ENCODE results near the gene SCARB2. TPM values are rescaled to one million over a fixed set of nuclear protein-coding genes. Genes with fewer than 3 reads are reported as not detected.

The SCARB2 gene
- polyA plus RNA-seq, 6 donors from 2014 or later: 8.7 to 17.2 (median 15.6) TPM

DNA sequence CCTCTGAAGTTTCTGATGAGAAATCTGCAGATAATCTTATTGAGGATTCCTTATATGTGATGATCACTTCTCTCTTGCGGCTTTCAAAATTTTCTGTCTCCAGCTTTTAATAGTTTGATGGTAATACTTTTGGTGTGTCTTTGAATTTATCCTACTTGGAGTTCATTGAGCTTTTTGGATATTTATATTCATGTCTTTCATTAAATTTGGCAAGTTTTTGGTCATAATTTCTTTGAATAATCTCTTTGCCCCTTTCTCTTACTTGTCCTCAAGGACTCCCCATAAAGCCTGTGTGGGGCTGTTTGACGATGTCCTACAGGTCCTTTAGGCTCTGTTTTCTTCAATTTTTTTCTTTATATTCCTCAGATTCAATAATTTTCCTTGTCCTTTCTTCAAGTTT, 26.6 kb upstream of the SCARB2 start:
- Mint-ChIP-seq H3K36me3 (peaks cover 11 to 12% of the 10 kb centered on the region in 2 donors), H3K4me1 (no peaks in the 10 kb centered on the region), H3K27ac (peak overlapping the region in 1 of 6 donors; percentile 30), H3K9me3 (peaks cover 5 to 48% (median 21%) of the 10 kb centered on the region in 7 donors), H3K4me3 (no peak overlapping the region), H3K27me3 (peaks cover 7 to 22% (median 8%) of the 10 kb centered on the region in 3 donors)
- DNase-seq: no peak
- no peak for ATAC-seq (ENCODE audit: low read depth in 2 of 2)

DNA sequence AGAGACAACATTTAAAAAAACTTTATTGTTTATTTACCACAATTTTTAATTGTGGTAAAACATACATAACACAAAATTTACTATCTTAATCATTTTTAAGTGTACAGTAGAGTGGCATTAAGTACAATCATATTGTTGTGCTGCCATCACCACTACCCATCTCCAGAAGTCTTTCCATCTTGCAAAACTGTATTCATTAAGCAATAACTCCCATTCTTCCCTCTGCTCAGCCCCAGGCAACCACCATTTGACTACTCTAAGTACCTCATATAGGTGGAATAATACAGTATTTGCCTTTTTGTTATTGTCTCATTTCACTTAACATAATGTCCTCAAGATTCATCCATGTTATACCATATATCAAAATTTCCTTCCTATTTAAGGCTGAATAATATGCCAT, 25.1 kb upstream of the SCARB2 start:
- Mint-ChIP-seq H3K36me3 (peaks cover 11 to 12% of the 10 kb centered on the region in 2 donors), H3K27ac (peak overlapping the region in 1 of 6 donors; percentile 4), H3K27me3 (peaks cover 3 to 18% (median 8%) of the 10 kb centered on the region in 3 donors), H3K9me3 (peaks cover 5 to 44% (median 21%) of the 10 kb centered on the region in 7 donors), H3K4me1 (no peaks in the 10 kb centered on the region), H3K4me3 (no peak overlapping the region)
- ATAC-seq (ENCODE audit: low read depth in 2 of 2) (no peak), DNase-seq (no peak)

DNA sequence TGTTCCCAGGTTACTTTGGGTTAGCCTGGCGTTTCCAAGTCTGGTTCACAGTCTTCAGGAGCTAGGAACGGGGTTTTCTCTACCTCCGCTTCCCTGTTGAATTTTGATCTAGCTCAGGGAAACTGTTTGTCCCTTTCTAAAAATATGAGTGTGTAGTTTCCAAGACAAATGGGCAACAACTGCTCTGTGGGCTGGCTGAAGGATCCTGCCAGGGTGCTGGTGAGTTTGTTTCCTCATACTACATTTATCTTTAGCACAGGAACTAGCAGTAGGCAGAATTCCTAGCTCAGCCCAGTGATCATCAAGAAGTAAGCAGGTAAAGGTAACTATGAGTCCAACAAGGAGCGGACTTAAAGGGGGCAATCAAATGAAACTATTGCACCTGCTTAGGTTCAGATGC, 24.6 kb upstream of the SCARB2 start:
- ATAC-seq (ENCODE audit: low read depth in 2 of 2) (no peak), DNase-seq (no peak)
- Mint-ChIP-seq H3K27me3 (peaks cover 0 to 16% (median 8%) of the 10 kb centered on the region in 3 donors), H3K27ac (no peak overlapping the region), H3K9me3 (peaks cover 5 to 40% (median 20%) of the 10 kb centered on the region in 7 donors), H3K36me3 (peaks cover 11 to 12% of the 10 kb centered on the region in 2 donors), H3K4me3 (no peak overlapping the region), H3K4me1 (no peaks in the 10 kb centered on the region)

DNA sequence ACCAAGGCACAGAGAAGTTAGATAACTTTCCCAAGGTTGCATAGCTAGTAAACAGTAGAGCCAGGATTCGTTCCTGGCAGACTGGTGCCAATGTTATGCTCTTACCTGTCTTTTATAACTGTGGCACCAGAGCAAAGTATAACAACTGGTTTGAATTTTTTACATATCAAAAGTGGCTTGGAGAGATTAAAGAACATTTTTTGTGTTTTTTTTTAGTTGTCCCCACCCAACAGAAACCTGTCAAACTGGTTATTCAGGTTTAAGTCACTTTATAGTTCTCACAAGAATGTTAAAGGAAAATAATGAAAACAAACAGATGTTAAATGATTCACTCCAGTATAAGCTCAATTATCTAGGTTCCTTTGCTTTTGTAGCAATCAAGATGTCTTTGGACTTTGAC, 22.3 kb upstream of the SCARB2 start:
- ATAC-seq (ENCODE audit: low read depth in 2 of 2) (no peak), DNase-seq (no peak)
- peaks cover 4 to 27% (median 16%) of the 10 kb centered on the region in 7 donors for H3K9me3 Mint-ChIP-seq
- no peaks in the 10 kb centered on the region for H3K4me1 Mint-ChIP-seq
- H3K27me3 Mint-ChIP-seq: peaks cover 0 to 6% (median 6%) of the 10 kb centered on the region in 3 donors
- H3K4me3 Mint-ChIP-seq: no peak overlapping the region
- H3K27ac Mint-ChIP-seq: no peak overlapping the region
- peaks cover 9 to 11% of the 10 kb centered on the region in 2 donors for H3K36me3 Mint-ChIP-seq

DNA sequence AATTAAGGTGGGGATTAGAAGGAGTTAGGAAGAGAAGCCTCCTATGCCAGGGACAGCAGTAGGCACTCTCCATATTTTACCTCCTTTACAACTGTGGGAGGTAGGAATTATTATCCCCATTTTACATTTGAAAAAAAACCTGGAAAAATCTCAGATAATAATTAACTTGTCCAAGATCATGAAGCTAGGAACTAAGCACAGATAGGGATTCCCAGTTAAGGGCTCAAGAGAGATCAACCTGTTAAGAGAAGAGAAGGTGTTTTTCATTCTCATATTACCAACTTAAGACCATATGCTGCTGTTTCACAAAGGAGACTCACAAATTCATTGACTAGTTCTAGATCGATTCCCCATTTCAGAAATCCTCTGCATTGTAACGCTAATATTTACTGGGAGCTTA, 21.8 kb upstream of the SCARB2 start:
- H3K4me1 Mint-ChIP-seq: no peaks in the 10 kb centered on the region
- H3K27ac Mint-ChIP-seq: peak overlapping the region in 1 of 6 donors; percentile 33
- ATAC-seq (ENCODE audit: low read depth in 2 of 2) (no peak), DNase-seq (no peak)
- H3K27me3 Mint-ChIP-seq: peaks cover 0 to 1% (median 1%) of the 10 kb centered on the region in 3 donors
- H3K36me3 Mint-ChIP-seq: peaks cover 4 to 7% of the 10 kb centered on the region in 2 donors
- peaks cover 0 to 22% (median 10%) of the 10 kb centered on the region in 7 donors for H3K9me3 Mint-ChIP-seq
- no peak overlapping the region for H3K4me3 Mint-ChIP-seq

DNA sequence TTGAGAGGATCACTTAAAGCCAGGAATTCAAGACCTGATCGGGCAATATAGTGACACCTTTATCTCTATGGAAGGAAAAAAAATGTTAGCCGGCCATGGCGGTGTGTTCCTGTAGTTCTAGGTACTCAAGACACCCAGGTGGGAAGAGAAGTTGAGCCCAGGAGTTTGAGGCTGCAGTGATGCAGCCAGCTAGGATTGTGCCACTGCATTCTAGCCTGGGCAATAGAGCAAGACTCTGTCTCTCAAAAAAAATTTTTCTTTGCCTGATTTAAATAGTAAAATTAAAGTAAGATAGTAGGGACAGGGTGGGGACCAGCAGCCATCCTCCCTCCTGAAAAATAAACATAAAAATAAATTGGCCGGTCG, 21.0 kb upstream of the SCARB2 start:
- Mint-ChIP-seq H3K36me3 (peaks cover under 1% of the 10 kb centered on the region in 2 donors), H3K4me3 (no peak overlapping the region), H3K27ac (no peak overlapping the region), H3K4me1 (no peaks in the 10 kb centered on the region), H3K9me3 (peaks cover 1 to 20% (median 5%) of the 10 kb centered on the region in 7 donors), H3K27me3 (peaks cover 0 to under 1% (median 0%) of the 10 kb centered on the region in 3 donors)
- ATAC-seq (ENCODE audit: low read depth in 2 of 2): no peak
- DNase-seq: no peak

DNA sequence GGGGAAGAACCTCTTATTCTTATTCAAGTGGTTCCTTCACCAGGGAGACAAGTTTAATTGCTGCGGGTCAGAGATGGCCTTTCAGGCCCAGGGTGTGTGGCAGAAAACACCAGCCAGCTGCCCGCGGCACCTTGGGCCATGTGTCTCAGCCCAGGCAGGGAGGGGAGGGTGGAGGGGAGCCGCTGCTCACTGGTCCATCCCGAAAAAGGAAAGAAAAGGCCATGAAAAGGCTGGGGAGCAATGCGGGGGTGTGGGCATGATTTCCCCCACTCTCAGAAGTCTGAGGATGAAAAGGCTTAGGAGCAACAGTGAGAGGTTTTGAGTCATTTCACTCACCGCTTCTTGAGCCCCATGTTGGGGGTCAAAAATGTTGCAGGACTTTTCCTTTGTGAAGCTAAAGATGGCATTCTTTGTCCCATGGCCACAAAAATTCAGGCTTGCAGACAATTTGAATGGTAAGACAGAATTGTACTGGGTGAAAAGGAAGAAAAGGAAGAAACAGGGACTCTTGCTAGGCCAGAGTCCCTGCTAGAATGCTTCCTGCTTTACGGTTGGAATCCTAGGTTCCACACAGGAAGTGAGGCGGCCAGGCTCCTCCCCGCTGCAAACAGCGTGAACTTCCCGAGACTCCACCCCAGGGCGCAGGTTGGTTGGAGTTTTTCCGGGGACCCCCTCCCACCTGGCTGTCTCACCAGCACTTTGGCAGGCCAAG, 20.5 kb upstream of the SCARB2 start:
- H3K27ac Mint-ChIP-seq: no peak overlapping the region
- DNase-seq (no peak), ATAC-seq (ENCODE audit: low read depth in 2 of 2) (no peak)
- H3K4me3 Mint-ChIP-seq: no peak overlapping the region
- H3K4me1 Mint-ChIP-seq: no peaks in the 10 kb centered on the region
- peaks cover 4 to 22% (median 8%) of the 10 kb centered on the region in 7 donors for H3K9me3 Mint-ChIP-seq
- H3K27me3 Mint-ChIP-seq: peaks cover 0 to 6% (median 0%) of the 10 kb centered on the region in 3 donors
- H3K36me3 Mint-ChIP-seq: peaks cover 6% of the 10 kb centered on the region in 2 donors

DNA sequence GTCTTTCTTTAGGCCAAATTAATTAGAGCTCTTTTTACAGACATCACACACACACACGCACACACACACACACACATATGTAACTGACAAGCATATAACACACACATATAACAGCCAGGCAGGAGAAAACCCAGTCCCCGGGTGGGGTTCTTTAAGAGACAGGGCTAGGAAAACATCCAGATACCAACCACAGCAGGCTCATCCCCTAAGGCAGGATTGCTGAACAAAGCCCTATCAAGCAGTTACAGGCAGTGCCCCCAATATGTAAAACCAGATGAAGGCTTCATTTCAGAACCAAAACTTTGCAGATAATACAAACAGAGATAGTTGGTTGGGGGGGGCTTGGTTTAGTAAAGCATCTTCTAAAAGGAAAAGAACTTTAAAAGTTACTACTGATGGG, 19.9 kb upstream of the SCARB2 start:
- H3K36me3 Mint-ChIP-seq: peaks cover 8 to 12% of the 10 kb centered on the region in 2 donors
- H3K27me3 Mint-ChIP-seq: peaks cover 0 to 8% (median 0%) of the 10 kb centered on the region in 3 donors
- no peak overlapping the region for H3K4me3 Mint-ChIP-seq
- DNase-seq: no peak
- H3K27ac Mint-ChIP-seq: no peak overlapping the region
- ATAC-seq (ENCODE audit: low read depth in 2 of 2): no peak
- H3K4me1 Mint-ChIP-seq: no peaks in the 10 kb centered on the region
- peaks cover 9 to 24% (median 14%) of the 10 kb centered on the region in 7 donors for H3K9me3 Mint-ChIP-seq

DNA sequence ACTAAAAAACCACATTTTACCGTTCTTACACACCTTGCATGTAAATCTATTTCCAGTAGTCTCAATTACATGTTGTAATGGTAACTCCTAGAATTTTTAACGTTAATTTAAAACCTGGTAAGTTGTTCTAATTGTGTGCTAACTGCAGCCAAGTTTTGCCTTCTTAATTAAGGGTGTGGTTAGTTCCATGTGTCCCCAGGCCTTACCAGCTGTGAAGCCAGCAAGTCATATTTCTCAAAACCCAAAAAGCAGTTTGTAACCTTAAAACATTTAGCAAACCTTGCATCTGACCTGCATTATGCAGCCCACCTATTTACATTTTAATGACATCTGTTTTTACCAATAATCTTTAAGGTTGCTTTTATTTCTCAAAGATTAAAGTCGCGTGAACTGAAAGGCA, 19.5 kb upstream of the SCARB2 start:
- no peak overlapping the region for H3K27ac Mint-ChIP-seq
- H3K4me3 Mint-ChIP-seq: no peak overlapping the region
- no peaks in the 10 kb centered on the region for H3K4me1 Mint-ChIP-seq
- H3K27me3 Mint-ChIP-seq: peaks cover 0 to 8% (median 0%) of the 10 kb centered on the region in 3 donors
- ATAC-seq (ENCODE audit: low read depth in 2 of 2) (no peak), DNase-seq (no peak)
- peaks cover 9 to 23% (median 14%) of the 10 kb centered on the region in 7 donors for H3K9me3 Mint-ChIP-seq
- H3K36me3 Mint-ChIP-seq: peaks cover 8 to 12% of the 10 kb centered on the region in 2 donors

DNA sequence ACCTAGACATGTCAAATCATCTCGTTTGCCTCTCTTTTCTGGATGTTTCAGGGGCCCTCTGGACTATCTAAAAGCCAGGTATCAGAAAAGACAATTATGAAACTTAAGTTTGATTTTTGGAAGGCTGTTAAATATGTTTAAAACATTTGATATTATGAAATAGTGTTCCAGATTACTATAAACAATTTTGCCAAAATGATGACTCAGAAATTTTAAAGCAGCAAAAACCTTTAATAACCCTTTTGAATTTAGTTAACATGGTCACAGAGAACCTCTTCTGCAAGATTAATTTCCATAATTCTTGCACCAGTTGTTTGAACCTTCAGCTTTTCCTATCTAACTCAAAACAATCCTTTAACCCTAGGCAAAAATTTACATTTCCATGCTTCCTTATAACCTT, 19.1 kb upstream of the SCARB2 start:
- H3K27ac Mint-ChIP-seq: no peak overlapping the region
- H3K27me3 Mint-ChIP-seq: peaks cover 0 to 8% (median 0%) of the 10 kb centered on the region in 3 donors

DNA sequence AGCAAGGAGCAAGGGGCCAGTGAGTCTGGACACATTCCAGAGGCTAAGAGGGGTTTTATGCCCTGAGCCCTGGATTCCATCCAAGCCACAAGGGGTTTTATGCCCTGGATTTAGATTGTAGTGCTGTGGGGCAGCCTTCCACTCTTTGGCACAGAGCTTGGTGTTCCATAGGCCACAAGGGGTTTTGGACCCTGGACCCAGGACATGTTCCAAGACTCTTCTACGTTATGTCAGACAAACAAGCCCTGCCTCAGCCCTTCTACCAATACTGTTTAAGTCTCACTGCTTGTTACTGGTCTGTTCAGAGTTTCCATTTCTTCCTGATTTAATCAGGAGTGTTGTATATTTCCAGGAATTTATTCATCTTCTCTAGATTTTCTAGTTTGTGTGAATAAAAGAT, 12.8 kb upstream of the SCARB2 start:
- Mint-ChIP-seq H3K27me3 (peaks cover 0 to 8% (median 7%) of the 10 kb centered on the region in 3 donors), H3K9me3 (peaks cover 12 to 26% (median 19%) of the 10 kb centered on the region in 7 donors), H3K4me1 (no peaks in the 10 kb centered on the region), H3K27ac (no peak overlapping the region), H3K36me3 (peaks cover 13 to 19% of the 10 kb centered on the region in 2 donors), H3K4me3 (no peak overlapping the region)
- no peak for DNase-seq
- no peak for ATAC-seq (ENCODE audit: low read depth in 2 of 2)

More for the DNA sequence above, 19.1 kb upstream of the SCARB2 start:
- peaks cover 11 to 24% (median 18%) of the 10 kb centered on the region in 7 donors for H3K9me3 Mint-ChIP-seq
- no peak overlapping the region for H3K4me3 Mint-ChIP-seq
- no peaks in the 10 kb centered on the region for H3K4me1 Mint-ChIP-seq
- no peak for DNase-seq
- peaks cover 12% of the 10 kb centered on the region in 2 donors for H3K36me3 Mint-ChIP-seq
- no peak for ATAC-seq (ENCODE audit: low read depth in 2 of 2)

DNA sequence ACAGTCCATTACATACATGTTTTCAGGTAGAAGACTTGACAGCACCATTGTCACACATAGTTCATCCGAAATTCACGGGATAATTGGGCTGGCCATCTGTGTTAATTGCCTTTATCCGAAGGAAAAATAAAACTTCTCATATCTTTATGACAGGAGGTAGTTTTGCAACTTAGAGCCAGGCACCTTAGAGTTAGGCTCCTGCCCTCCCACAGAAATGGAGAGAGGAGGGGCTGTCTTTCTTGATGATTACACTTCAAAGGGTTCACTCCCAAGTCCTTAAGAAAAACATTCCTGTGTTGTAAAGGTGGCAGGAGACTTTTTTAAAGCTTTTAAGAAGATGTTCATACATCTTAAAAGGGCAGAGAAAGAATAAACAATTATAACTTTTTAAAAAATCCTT, 10.5 kb upstream of the SCARB2 start:
- no peaks in the 10 kb centered on the region for H3K4me1 Mint-ChIP-seq
- peaks cover 0 to 7% (median 3%) of the 10 kb centered on the region in 3 donors for H3K27me3 Mint-ChIP-seq
- ATAC-seq (ENCODE audit: low read depth in 2 of 2): no peak
- H3K4me3 Mint-ChIP-seq: no peak overlapping the region
- peaks cover 5 to 17% (median 15%) of the 10 kb centered on the region in 7 donors for H3K9me3 Mint-ChIP-seq
- no peak for DNase-seq
- peak overlapping the region in 1 of 6 donors; percentile 35 for H3K27ac Mint-ChIP-seq
- H3K36me3 Mint-ChIP-seq: peaks cover 7 to 14% of the 10 kb centered on the region in 2 donors

DNA sequence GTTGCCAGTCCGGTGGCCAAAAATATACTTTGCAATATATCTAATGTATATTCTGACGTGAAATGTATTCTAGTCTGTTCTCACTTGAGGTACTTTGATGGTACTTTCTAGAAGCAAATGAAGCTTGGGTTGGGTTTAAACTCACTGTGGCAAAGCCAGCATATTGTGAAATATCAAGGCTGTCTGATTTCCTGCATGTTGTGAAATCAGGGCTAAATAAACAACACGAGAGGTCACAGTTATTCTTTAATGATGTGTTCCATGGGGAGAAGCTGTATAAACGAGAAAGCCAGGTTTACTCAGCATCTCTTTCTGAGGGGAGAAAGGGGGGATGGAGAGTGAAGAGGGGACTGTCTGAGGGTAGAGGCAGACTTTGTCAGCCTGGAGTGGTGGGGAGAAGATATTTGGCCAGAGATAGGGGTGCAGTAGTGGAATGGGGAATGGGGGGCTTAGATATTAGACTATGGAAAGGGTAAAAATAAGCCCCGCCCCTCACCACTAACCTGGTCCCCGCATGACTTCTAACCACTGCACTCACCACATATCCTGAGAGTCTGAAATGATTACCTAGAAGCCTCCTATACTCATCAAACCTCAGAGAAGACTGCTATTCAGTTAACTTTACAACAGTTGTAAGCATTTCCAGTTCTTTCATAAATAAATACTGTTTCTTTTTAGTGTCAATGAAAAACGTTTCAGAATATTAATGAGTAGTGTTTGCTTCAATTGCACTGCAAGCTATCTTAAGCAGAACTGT, 5.9 kb upstream of the SCARB2 start:
- Mint-ChIP-seq H3K27me3 (no peaks in the 10 kb centered on the region), H3K27ac (no peak overlapping the region), H3K4me3 (no peak overlapping the region), H3K9me3 (no peaks in the 10 kb centered on the region), H3K36me3 (no peaks in the 10 kb centered on the region), H3K4me1 (peaks cover 4 to 14% (median 5%) of the 10 kb centered on the region in 3 donors)
- DNase-seq: no peak
- no peak for ATAC-seq (ENCODE audit: low read depth in 2 of 2)

Data from naive B cell (primary cell).